C4-2B (cell line): Measurements from ENCODE around the gene TK2.

ENCODE experiments used
- ZFX ChIP-seq: fragments of 450-650 bp; IDR thresholded peaks from 2 replicates; pipeline ENCODE4 v1.6.1; 2017
- TF ChIP-seq, protein P1 (sequence below): fragments of 450-650 bp; conservative IDR thresholded peaks from 2 replicates; pipeline ENCODE4 v1.5.1; 2017; ENCODE audit warnings: mild to moderate bottlenecking

DNA sequence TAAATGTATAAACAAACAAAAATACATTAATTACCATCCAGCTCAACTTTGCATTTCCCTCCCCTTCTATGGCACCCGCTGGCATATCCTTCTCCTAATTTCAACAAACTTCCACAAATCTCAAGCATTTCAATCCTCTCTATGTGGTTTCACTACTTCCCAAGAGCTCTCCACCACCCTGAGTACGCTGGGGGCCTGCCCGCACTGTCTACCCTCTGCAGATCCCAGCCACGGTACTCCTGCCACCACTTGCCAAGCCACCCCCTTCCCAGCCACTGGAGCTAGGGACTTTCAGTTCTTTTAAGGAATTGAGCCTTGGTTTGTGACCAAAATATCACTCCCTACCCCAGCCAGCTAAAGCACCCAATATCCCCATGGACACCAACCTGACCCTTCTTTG lies 1.9 kb downstream of the TK2 start:
- TF ChIP-seq, protein P1, sequence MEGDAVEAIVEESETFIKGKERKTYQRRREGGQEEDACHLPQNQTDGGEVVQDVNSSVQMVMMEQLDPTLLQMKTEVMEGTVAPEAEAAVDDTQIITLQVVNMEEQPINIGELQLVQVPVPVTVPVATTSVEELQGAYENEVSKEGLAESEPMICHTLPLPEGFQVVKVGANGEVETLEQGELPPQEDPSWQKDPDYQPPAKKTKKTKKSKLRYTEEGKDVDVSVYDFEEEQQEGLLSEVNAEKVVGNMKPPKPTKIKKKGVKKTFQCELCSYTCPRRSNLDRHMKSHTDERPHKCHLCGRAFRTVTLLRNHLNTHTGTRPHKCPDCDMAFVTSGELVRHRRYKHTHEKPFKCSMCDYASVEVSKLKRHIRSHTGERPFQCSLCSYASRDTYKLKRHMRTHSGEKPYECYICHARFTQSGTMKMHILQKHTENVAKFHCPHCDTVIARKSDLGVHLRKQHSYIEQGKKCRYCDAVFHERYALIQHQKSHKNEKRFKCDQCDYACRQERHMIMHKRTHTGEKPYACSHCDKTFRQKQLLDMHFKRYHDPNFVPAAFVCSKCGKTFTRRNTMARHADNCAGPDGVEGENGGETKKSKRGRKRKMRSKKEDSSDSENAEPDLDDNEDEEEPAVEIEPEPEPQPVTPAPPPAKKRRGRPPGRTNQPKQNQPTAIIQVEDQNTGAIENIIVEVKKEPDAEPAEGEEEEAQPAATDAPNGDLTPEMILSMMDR, result no peak
- no peak for TF ChIP-seq ZFX
